Adrenal gland (tissue), 5 donors: Measurements from ENCODE around the gene SMIM44.

Experiments
- CTCF ChIP-seq, 6 experiments: fragments of 450-650 bp in 4 of 6; fragments of 200-600 bp in 2 of 6; sonication (generic) in 1 of 6; IDR thresholded peaks; 1 replicate in 5 of 6; 2 replicates in 1 of 6; pipeline versions ENCODE4 v1.5.1 to v1.8.0; 2016 to 2021; ENCODE audit warnings: antibody characterized with exemption in 6 of 6, mild to moderate bottlenecking in 2 of 6, moderate library complexity in 1 of 6
- POLR2A ChIP-seq, 2 donors: fragments of 450-650 bp; IDR thresholded peaks; one replicate each; pipeline ENCODE4 v1.6.1; 2017; ENCODE audit warnings: antibody characterized with exemption in 2 of 2, mild to moderate bottlenecking in 2 of 2, moderate library complexity in 1 of 2
- donor health status: DM: no; HTN: no; CAD: no.

DNA sequence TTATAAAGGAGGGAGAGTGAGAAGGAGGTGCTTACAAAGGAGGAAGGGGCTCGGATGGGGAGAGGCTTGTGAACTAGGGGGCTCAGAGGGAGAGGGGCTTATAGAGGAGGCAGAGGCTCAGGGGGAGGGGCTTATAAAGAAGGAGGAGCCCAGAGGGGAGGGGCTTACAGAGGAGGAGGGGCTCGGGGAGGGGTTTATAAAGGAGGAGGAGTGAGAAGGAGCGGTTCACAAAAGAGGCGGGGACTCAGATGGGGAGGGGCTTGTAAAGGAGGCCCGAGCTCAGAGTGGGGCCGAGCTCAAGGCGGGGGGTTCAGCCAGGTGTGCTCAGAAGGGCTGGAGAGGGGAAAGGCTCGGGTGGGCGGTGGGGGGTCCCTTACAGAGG is 3.4 kb downstream of the SMIM44 start:
- no peak for TF ChIP-seq POLR2A (IDR thresholded peaks at IDR 0.05)
- no peak for TF ChIP-seq CTCF (IDR thresholded peaks at IDR 0.05)
